ENCODE results near the gene UNC119. TPM values are rescaled to one million over a fixed set of nuclear protein-coding genes. Genes with fewer than 3 reads are reported as not detected.

The UNC119 gene
- total and polyA plus RNA-seq, 2 of the 13 experiments (the other 11 are each of a cell fraction or from before 2014, with no cell fraction given), result 10.4 to 63.1 TPM

- TF ChIP-seq REST (IDR thresholded peaks at IDR 0.05; ENCODE audit: borderline replicate concordance in 1 of 2, low read depth in 1 of 2, low read length in 2 of 2) (no peak), RNF219 (CRISPR knock-in tag; IDR thresholded peaks at IDR 0.05) (no peak), ZBTB3 (CRISPR knock-in tag; IDR thresholded peaks at IDR 0.05; ENCODE audit: borderline replicate concordance, low read depth) (no peak), NFIB (CRISPR knock-in tag; IDR thresholded peaks at IDR 0.05; ENCODE audit: borderline replicate concordance) (no peak), PATZ1 (CRISPR knock-in tag; IDR thresholded peaks at IDR 0.05) (peak; percentile 13; the same call in 1 of the 2 replicates), NCOA2 (CRISPR knock-in tag; IDR thresholded peaks at IDR 0.05) (no peak), TBL1XR1 (IDR thresholded peaks at IDR 0.05; ENCODE audit: borderline replicate concordance, low read length, partially characterized antibody) (no peak), ZNF768 (CRISPR knock-in tag; IDR thresholded peaks at IDR 0.05) (0 out of 2 replicates have a peak, but pooled peaks have one; percentile 6), ZBTB10 (CRISPR knock-in tag; IDR thresholded peaks at IDR 0.05; ENCODE audit: borderline replicate concordance) (no peak), TRAFD1 (CRISPR knock-in tag; IDR thresholded peaks at IDR 0.05; ENCODE audit: borderline replicate concordance) (no peak), ZNF878 (CRISPR knock-in tag; IDR thresholded peaks at IDR 0.05) (peak; percentile 94), TEAD3 (CRISPR knock-in tag; optimal IDR thresholded peaks at IDR 0.05; ENCODE audit: borderline replicate concordance) (peak; percentile 10), ZSCAN30 (CRISPR knock-in tag; IDR thresholded peaks at IDR 0.05) (no peak), CHCHD3 (CRISPR knock-in tag; IDR thresholded peaks at IDR 0.05) (no peak), POGZ (CRISPR knock-in tag; IDR thresholded peaks at IDR 0.05) (peak; percentile 67), RXRB (CRISPR knock-in tag; IDR thresholded peaks at IDR 0.05; ENCODE audit: borderline replicate concordance) (no peak)
Measured at GRCh38 chr17:28598799-28599310, 46.4 kb upstream of the UNC119 start, which contains the start of gene SPAG5 (continued).
